ENCODE results near the gene LCP1.

- TF ChIP-seq CTCF (IDR thresholded peaks at IDR 0.05; ENCODE audit: low read depth, low read length, poor library complexity, severe bottlenecking) (no peak), EZH2phosphoT487 (IDR thresholded peaks at IDR 0.05; ENCODE audit: borderline replicate concordance, low read length) (no peak)
These were observed 51.9 kb downstream of the LCP1 start for GRCh38 chr13:46129955-46130618.

Data from DOHH2 (cell line).